GM12878 (cell line): Measurements from ENCODE around the gene CPNE6. TPM values are rescaled to one million over a fixed set of nuclear protein-coding genes. Genes with fewer than 3 reads are reported as not detected.

ENCODE experiments used
- EP300 ChIP-seq, 2 experiments: fragments of 150-350 bp in 1 of 2; IDR thresholded peaks; 2 replicates each; pipeline ENCODE4 v1.6.1; 2011 to 2012; ENCODE audit warnings: low read depth in 2 of 2, low read length in 2 of 2, borderline replicate concordance in 1 of 2, improper control_type of control experiment in 1 of 2, inconsistent platforms in 1 of 2; ENCODE audit not compliant: control insufficient read depth in 1 of 2
- KLF5 ChIP-seq: fragments of 450-650 bp; IDR thresholded peaks from 2 replicates; pipeline ENCODE4 v1.6.1; 2014; ENCODE audit warnings: mild to moderate bottlenecking; ENCODE audit not compliant: partially characterized antibody
- MTA2 ChIP-seq: fragments of 450-650 bp; IDR thresholded peaks from 2 replicates; pipeline ENCODE4 v1.6.1; 2016; ENCODE audit warnings: low read depth, mild to moderate bottlenecking, moderate library complexity
- NKRF ChIP-seq: fragments of 450-650 bp; conservative IDR thresholded peaks from 2 replicates; pipeline ENCODE4 v1.6.1; 2017; ENCODE audit warnings: mild to moderate bottlenecking, moderate library complexity
- PML ChIP-seq: IDR thresholded peaks from 2 replicates; pipeline ENCODE4 v1.6.1; 2012; ENCODE audit warnings: low read length, inconsistent platforms
- TBL1XR1 ChIP-seq: IDR thresholded peaks from 2 replicates; pipeline ENCODE4 v1.6.1; 2012; ENCODE audit warnings: low read depth, low read length, improper control_type of control experiment
- USF2 ChIP-seq: IDR thresholded peaks from 2 replicates; pipeline ENCODE4 v1.6.1; 2011; ENCODE audit warnings: low read depth, low read length, improper control_type of control experiment, borderline replicate concordance
- ZNF217 ChIP-seq: fragments of 450-650 bp; IDR thresholded peaks from 2 replicates; pipeline ENCODE4 v1.6.1; 2017; ENCODE audit warnings: antibody characterized with exemption, mild to moderate bottlenecking
- polyA plus RNA-seq, 11 experiments: library from polyadenylated mRNA; depleted of rRNA in 4 of 11; unstranded in 6 of 11; stranded (reverse) in 5 of 11; fragments of >200 nt; fragmentation: Nextera tagmentation in 4 of 11; fragmentation: Illumina TruSeq in 1 of 11; extraction: Ambion mirVana in 4 of 11; extraction: Trizol in 1 of 11; gene quantifications; 1 replicate in 1 of 11; 2 replicates in 10 of 11; pipeline versions ENCODE4 v1.2.1 to v1.2.3, GENCODE V29; 2011 to 2016; ENCODE audit warnings: inconsistent platforms in 2 of 11, missing spikeins in 2 of 11, low read depth in 1 of 11
- total RNA-seq, 4 experiments: library from RNA; depleted of rRNA in 3 of 4; stranded (reverse); fragments of >200 nt in 3 of 4; fragmentation: Illumina TruSeq in 1 of 4; extraction: Trizol in 1 of 4; gene quantifications; 2 replicates each; pipeline versions ENCODE4 v1.2.1 to v1.2.3, GENCODE V29; 2013 to 2021
- TF ChIP-seq, protein P1 (sequence below): fragments of 150-350 bp; IDR thresholded peaks from 2 replicates; pipeline ENCODE4 v1.6.1; 2014; ENCODE audit warnings: mild to moderate bottlenecking, low read depth, low read length
- TF ChIP-seq, protein P2 (sequence below): fragments of 450-650 bp; IDR thresholded peaks from 2 replicates; pipeline ENCODE4 v1.6.1; 2018; ENCODE audit warnings: mild to moderate bottlenecking, low read depth, moderate library complexity; ENCODE audit not compliant: partially characterized antibody
- TF ChIP-seq, protein P3 (sequence below): IDR thresholded peaks from 2 replicates; pipeline ENCODE4 v1.6.1; 2012; ENCODE audit warnings: low read length, inconsistent platforms

The CPNE6 gene
- total and polyA plus RNA-seq, 10 of the 15 experiments (the other 5 are each of a cell fraction or from before 2014, with no cell fraction given) = 0.06 to 0.43 (median 0.18) TPM; not detected in 3

DNA sequence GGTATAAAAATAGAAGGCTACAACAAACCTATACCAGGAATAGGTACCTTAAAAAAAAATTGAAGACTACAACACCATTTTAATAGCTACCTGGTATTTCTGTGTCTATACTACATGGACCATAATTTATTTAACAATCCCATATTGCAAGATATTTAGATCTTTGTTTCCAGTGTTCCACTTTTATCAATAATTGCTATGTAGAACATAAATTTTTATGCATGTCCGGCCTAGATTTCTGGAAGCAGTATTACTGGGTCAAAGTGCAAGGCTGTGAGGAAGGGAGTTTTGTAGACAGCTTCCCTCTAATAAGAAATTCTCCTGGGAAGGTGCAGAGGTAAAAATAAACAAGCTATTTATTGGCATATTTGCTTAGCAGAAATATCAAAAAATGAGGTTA lies 39.2 kb downstream of the CPNE6 start (continued):
- TF ChIP-seq TBL1XR1 = no peak
- no peak for TF ChIP-seq KLF5
- TF ChIP-seq NKRF = no peak
- no peak for TF ChIP-seq ZNF217
- TF ChIP-seq, protein P1, sequence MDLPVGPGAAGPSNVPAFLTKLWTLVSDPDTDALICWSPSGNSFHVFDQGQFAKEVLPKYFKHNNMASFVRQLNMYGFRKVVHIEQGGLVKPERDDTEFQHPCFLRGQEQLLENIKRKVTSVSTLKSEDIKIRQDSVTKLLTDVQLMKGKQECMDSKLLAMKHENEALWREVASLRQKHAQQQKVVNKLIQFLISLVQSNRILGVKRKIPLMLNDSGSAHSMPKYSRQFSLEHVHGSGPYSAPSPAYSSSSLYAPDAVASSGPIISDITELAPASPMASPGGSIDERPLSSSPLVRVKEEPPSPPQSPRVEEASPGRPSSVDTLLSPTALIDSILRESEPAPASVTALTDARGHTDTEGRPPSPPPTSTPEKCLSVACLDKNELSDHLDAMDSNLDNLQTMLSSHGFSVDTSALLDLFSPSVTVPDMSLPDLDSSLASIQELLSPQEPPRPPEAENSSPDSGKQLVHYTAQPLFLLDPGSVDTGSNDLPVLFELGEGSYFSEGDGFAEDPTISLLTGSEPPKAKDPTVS = no peak
- TF ChIP-seq, protein P2, sequence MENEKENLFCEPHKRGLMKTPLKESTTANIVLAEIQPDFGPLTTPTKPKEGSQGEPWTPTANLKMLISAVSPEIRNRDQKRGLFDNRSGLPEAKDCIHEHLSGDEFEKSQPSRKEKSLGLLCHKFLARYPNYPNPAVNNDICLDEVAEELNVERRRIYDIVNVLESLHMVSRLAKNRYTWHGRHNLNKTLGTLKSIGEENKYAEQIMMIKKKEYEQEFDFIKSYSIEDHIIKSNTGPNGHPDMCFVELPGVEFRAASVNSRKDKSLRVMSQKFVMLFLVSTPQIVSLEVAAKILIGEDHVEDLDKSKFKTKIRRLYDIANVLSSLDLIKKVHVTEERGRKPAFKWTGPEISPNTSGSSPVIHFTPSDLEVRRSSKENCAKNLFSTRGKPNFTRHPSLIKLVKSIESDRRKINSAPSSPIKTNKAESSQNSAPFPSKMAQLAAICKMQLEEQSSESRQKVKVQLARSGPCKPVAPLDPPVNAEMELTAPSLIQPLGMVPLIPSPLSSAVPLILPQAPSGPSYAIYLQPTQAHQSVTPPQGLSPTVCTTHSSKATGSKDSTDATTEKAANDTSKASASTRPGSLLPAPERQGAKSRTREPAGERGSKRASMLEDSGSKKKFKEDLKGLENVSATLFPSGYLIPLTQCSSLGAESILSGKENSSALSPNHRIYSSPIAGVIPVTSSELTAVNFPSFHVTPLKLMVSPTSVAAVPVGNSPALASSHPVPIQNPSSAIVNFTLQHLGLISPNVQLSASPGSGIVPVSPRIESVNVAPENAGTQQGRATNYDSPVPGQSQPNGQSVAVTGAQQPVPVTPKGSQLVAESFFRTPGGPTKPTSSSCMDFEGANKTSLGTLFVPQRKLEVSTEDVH = no peak
- TF ChIP-seq MTA2 = no peak
- TF ChIP-seq PML = no peak
- TF ChIP-seq, protein P3, sequence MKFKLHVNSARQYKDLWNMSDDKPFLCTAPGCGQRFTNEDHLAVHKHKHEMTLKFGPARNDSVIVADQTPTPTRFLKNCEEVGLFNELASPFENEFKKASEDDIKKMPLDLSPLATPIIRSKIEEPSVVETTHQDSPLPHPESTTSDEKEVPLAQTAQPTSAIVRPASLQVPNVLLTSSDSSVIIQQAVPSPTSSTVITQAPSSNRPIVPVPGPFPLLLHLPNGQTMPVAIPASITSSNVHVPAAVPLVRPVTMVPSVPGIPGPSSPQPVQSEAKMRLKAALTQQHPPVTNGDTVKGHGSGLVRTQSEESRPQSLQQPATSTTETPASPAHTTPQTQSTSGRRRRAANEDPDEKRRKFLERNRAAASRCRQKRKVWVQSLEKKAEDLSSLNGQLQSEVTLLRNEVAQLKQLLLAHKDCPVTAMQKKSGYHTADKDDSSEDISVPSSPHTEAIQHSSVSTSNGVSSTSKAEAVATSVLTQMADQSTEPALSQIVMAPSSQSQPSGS = no peak
- TF ChIP-seq USF2 = no peak
- TF ChIP-seq EP300 (IDR thresholded peaks at IDR 0.05; ENCODE audit: borderline replicate concordance in 1 of 2, control insufficient read depth in 1 of 2, low read depth in 2 of 2, low read length in 2 of 2) = no peak
